ENCODE data around the gene IFT88.

IFT88 gene

DNA sequence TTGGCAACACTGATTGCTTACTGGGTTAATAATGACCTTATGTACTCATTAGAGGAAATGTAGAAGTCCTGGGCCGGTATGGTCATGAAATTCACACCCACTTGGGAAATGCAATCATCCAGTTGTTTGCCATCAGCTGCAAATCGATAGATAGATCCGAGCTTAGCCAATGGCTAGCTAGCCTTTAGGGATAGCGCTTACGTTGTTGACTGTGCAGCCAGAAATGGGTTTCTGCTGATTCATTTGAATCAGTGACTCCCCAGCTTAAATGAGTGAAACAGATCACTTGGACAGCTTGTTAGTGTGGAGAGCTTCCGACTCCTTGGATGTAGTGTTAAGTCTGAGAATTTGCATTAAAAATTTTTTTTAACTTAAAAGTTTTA lies 148.4 kb downstream of the IFT88 start:
- TF ChIP-seq, protein P1, sequence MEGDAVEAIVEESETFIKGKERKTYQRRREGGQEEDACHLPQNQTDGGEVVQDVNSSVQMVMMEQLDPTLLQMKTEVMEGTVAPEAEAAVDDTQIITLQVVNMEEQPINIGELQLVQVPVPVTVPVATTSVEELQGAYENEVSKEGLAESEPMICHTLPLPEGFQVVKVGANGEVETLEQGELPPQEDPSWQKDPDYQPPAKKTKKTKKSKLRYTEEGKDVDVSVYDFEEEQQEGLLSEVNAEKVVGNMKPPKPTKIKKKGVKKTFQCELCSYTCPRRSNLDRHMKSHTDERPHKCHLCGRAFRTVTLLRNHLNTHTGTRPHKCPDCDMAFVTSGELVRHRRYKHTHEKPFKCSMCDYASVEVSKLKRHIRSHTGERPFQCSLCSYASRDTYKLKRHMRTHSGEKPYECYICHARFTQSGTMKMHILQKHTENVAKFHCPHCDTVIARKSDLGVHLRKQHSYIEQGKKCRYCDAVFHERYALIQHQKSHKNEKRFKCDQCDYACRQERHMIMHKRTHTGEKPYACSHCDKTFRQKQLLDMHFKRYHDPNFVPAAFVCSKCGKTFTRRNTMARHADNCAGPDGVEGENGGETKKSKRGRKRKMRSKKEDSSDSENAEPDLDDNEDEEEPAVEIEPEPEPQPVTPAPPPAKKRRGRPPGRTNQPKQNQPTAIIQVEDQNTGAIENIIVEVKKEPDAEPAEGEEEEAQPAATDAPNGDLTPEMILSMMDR (IDR thresholded peaks at IDR 0.05; ENCODE audit: control insufficient read depth, extremely low read depth, insufficient read depth) = no peak
- no peak overlapping the region for H3K4me3 ChIP-seq (ENCODE audit: low read depth, low read length)
- no peak for DNase-seq (ENCODE audit: low read depth)

DNA sequence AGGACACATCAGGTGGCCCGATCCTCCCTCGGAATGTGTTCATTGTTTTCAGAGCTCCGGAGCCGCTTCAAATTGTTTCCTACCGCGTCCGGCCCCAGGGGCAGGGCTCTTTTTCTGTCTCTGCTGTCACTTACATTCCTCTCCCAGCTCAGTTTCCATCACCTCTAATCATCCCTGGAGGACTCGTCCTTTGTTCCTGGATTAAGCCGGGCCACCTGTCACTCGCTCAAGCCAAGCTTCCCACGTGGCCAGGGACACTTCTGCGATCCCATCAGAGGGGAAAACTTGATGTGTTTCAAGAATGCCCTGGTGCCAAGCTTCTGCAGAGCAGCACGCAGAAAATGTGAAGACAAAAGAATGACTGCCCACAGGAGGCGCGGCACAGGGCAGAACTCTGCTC lies 150.0 kb downstream of the IFT88 start:
- TF ChIP-seq, protein P1 (IDR thresholded peaks at IDR 0.05; ENCODE audit: control insufficient read depth, extremely low read depth, insufficient read depth) = no peak
- H3K4me3 ChIP-seq (ENCODE audit: low read depth, low read length) = no peak overlapping the region
- no peak for DNase-seq (ENCODE audit: low read depth)

DNA sequence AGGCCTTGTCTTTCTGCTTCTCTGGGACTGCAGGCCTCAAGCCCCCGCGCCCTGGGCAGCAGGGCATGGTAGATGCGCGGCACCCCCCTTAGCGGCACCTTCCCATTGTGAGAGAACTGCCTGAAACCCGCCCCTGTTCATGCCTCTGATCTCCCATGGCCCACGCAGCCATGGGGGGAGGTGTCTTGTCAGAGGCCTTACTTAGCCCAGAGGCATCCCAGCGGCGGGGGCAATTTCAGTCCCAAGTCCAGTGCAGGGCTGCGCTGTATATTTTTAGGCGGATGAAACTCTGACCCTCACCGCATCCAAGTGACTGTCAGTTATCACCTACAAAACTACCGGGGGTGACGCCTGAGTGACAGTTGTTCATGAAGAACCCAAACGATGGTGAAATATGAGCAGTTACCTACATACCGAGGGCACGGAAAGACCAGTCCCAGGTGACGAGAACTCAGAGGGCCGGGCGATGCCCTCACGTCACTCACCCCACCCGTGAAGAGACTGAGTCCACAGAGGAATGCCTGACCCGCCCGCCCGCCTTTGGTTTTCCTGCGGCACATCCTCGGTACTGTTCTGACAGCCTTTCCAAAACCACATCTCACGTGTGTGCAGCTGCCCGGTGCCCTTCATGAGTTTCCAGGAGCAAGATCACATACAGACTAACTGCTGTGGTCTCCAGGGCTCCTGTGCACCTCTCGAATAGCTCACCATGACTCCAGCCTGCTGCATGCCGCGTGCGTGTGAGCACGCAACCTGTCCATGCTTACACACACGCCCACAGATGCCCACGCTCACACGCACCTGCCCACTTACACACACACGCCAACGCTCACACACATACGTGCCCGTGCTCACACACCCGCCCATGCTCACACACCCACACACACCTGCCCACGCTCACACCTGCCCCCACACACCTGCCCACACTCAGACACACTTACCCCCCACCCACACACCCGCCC lies 150.9 kb downstream of the IFT88 start:
- H3K4me3 ChIP-seq (ENCODE audit: low read depth, low read length) = no peak overlapping the region
- DNase-seq (ENCODE audit: low read depth) = no peak
- TF ChIP-seq, protein P1 (IDR thresholded peaks at IDR 0.05; ENCODE audit: control insufficient read depth, extremely low read depth, insufficient read depth) = no peak

DNA sequence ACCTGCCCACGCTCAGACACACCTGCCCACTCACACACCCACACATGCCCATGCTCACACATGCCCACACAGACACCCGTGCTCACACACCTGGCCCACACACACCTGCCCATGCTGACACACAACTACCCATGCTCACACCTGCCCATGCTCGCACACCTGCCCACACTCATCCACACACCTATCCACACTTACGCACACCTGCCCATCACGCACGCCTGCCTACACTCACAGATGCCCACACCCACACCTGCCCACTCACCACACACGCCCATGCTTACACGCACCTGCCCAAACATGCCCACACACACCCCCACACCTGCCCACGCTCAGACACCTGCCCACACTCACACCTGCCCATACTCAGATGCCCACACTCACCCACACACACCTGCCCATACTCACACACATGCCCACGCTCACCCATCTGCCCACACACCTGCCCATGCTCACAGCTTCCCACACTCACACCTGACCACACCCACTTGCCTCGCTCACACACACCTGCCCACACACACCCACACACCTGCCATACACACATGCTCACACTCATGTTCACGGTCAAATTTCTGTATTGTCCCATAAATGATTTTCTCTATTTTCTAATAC lies 152.1 kb downstream of the IFT88 start:
- no peak overlapping the region for H3K4me3 ChIP-seq (ENCODE audit: low read depth, low read length)
- TF ChIP-seq, protein P1 (IDR thresholded peaks at IDR 0.05; ENCODE audit: control insufficient read depth, extremely low read depth, insufficient read depth) = no peak
- DNase-seq (ENCODE audit: low read depth) = no peak

DNA sequence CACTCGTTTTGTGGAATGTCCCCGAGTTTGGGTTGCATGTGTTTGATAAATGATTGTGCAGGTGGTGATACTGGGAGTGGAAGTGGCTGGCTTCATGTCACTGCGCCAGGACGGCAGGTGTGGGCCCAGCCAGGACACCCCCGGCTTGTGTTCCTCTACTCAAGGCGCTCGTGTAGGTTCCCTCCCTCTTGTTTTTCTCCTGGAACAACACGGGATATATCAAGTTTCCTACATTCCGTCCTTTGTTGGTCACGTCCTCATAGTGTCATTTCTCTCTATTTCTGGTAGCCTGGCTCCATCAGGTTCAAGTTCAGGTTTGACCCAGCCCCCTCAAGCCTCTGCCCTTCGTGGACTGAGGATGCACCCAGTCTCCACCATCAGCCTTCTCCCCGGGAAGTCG lies 152.8 kb downstream of the IFT88 start:
- H3K4me3 ChIP-seq (ENCODE audit: low read depth, low read length) = no peak overlapping the region
- no peak for DNase-seq (ENCODE audit: low read depth)
- TF ChIP-seq, protein P1 (IDR thresholded peaks at IDR 0.05; ENCODE audit: control insufficient read depth, extremely low read depth, insufficient read depth) = no peak

DNA sequence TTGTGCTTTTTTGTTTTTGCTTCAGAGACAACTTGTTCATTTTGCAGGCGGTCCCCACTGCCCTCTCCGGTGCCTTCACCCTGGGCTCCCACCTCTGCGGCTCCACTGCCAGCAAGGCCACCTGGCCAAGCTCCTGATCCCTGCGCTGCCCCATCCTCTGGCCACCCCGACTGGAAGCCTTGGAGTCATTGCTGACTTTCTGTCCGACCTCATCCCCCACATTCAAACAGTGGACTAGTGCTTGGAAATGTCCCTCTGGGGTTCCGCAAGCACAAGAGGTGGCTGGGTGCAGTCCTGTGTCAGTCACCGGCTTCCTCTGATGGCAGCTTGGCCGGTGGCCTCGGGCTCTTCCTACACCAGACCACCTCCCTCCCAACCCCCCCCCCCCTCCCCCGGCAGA lies 153.5 kb downstream of the IFT88 start:
- TF ChIP-seq, protein P1 (IDR thresholded peaks at IDR 0.05; ENCODE audit: control insufficient read depth, extremely low read depth, insufficient read depth) = no peak
- DNase-seq (ENCODE audit: low read depth) = no peak

More for the DNA sequence above, 153.5 kb downstream of the IFT88 start:
- H3K4me3 ChIP-seq (ENCODE audit: low read depth, low read length) = no peak overlapping the region
